Skeletal muscle satellite cell (primary cell): ENCODE measurements around the gene NRF1.

Source experiments
- H3K27me3 ChIP-seq: 2 replicates; pipeline ENCODE4 v1.7.0; 2013; ENCODE audit warnings: low read length; ENCODE audit not compliant: control insufficient read depth, insufficient read depth
- H3K36me3 ChIP-seq: 2 replicates; pipeline ENCODE4 v1.7.0; 2013; ENCODE audit warnings: mild to moderate bottlenecking, control low read depth, low read length; ENCODE audit not compliant: insufficient read depth
- H3K4me1 ChIP-seq: 2 replicates; pipeline ENCODE4 v1.7.0; 2013; ENCODE audit warnings: low read length; ENCODE audit not compliant: control insufficient read depth, insufficient read depth
- H3K4me2 ChIP-seq: 2 replicates; pipeline ENCODE4 v1.7.0; 2013; ENCODE audit warnings: mild to moderate bottlenecking, low read length
- H3K4me3 ChIP-seq: 2 replicates; pipeline ENCODE4 v1.7.0; 2013; ENCODE audit warnings: low read length
- H3K9ac ChIP-seq: 2 replicates; pipeline ENCODE4 v1.7.0; 2013; ENCODE audit warnings: mild to moderate bottlenecking, low read depth, low read length, moderate library complexity
- H3K9me3 ChIP-seq: replicated peaks from 2 replicates; pipeline ENCODE4 v1.7.0; 2013; ENCODE audit warnings: mild to moderate bottlenecking, control low read depth, low read length

Gene NRF1

DNA sequence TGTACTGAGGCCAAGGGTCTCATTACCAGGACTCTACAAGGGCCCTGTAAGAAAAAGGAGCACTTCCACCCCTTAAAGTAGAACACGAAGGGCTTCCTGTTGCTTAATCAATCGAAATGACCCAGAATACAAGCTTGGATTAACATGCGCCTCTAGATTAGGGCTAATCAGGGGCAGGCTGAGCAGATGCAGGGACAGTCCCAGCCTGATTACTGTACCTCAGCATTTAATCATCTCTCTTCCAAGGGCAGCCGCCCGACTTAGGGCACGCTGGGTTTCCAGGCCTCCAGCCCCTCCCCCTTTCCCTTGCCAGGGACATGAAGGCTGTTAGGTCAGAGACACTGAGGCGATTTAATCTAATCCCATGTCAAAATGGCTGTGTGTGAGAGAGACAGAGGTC lies 138.6 kb downstream of the NRF1 start:
- Histone ChIP-seq H3K9ac (no peak overlapping the region), H3K36me3 (peaks cover 7% of the 10 kb centered on the region), H3K27me3 (no peaks in the 10 kb centered on the region), H3K9me3 (no peaks in the 10 kb centered on the region), H3K4me1 (no peaks in the 10 kb centered on the region), H3K4me2 (no peak overlapping the region), H3K4me3 (no peak overlapping the region)

DNA sequence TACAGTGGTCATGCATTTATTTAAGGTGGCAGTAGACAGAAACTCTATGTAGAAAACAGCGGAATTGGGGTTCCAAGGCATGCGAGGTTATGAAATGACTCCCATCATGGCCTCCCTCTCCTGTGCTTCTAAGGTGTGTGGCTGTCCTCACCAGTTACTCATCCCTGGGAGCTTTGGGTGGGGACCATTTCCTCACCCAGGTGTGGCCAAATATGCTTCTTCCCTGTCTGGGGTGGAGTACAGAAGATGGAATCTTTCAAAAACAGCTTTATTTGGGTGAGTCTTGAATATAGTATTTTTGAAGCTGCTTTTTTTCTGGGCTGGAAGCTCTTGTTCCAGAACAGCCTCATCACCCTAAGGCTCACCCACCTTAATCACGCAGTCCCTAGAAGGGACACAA lies 139.0 kb downstream of the NRF1 start:
- Histone ChIP-seq H3K4me1 (no peaks in the 10 kb centered on the region), H3K4me3 (no peak overlapping the region), H3K9me3 (no peaks in the 10 kb centered on the region), H3K27me3 (no peaks in the 10 kb centered on the region), H3K36me3 (peaks cover 8% of the 10 kb centered on the region), H3K9ac (no peak overlapping the region), H3K4me2 (no peak overlapping the region)

DNA sequence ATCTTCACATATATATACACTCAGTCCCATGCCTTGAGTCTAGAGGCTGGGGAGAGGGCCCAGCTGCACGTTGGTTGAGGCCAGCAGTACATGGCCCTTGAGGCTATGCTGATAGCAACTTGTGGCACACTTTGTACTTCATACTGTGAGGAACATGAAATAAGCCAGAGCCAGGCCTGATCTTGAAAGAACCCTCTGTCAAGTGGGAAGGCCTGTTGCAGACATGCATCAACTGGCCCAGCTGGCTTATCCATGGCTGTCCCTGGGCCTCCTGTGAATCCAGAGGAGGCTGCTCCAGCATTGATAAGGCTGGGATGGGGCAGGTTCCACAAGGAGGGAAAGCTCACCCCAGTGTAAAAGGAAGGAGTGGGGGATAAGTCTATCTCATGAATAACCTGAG lies 140.4 kb downstream of the NRF1 start:
- Histone ChIP-seq H3K9me3 (no peaks in the 10 kb centered on the region), H3K27me3 (no peaks in the 10 kb centered on the region), H3K4me1 (no peaks in the 10 kb centered on the region), H3K9ac (no peak overlapping the region), H3K4me3 (no peak overlapping the region), H3K36me3 (peaks cover 18% of the 10 kb centered on the region), H3K4me2 (no peak overlapping the region)

DNA sequence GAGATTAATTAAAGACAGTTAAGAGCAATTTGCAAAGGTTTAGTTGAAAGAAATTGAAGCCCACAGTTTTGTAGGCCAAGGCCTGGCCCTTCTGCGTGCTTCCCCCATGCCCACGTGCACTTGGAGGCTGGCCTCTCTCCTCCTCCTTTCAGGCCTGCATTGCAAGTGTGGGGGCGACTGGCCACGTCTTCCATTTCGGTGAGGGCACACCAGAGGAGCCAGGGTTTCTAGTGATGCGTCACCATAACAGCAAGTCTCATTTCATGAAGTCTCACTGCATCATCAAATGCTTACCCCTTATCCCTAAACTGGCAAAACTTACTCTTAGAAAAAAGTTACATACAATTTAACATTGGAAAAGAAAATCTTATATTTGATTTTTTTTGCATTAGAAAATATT lies 141.2 kb downstream of the NRF1 start:
- H3K36me3 ChIP-seq, result peaks cover 12% of the 10 kb centered on the region

DNA sequence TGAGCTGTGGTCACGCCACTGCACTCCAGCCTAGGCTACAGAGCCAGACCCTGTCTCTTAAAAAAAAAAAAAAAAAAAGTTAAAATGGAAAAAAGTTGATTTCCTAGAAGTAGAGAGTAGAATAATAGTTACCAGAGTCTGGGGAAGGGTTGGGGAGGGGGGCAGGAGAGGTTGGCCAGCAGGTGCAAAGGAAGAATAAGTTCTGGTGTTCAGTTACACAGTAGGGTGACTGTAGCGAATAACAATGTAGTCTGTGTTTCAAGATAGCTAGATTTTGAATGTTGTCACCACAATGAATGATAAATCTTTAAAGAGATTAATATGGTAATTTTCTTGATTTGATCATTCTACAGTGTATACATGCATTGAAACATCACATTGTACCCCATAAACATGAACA lies 142.9 kb downstream of the NRF1 start:
- Histone ChIP-seq H3K4me2 (no peak overlapping the region), H3K4me1 (no peaks in the 10 kb centered on the region), H3K36me3 (peaks cover 12% of the 10 kb centered on the region), H3K9me3 (no peaks in the 10 kb centered on the region), H3K9ac (no peak overlapping the region), H3K27me3 (no peaks in the 10 kb centered on the region), H3K4me3 (no peak overlapping the region)

More for the DNA sequence above, 141.2 kb downstream of the NRF1 start:
- Histone ChIP-seq H3K4me3 (no peak overlapping the region), H3K4me2 (no peak overlapping the region), H3K4me1 (no peaks in the 10 kb centered on the region), H3K27me3 (no peaks in the 10 kb centered on the region), H3K9me3 (no peaks in the 10 kb centered on the region), H3K9ac (no peak overlapping the region)

DNA sequence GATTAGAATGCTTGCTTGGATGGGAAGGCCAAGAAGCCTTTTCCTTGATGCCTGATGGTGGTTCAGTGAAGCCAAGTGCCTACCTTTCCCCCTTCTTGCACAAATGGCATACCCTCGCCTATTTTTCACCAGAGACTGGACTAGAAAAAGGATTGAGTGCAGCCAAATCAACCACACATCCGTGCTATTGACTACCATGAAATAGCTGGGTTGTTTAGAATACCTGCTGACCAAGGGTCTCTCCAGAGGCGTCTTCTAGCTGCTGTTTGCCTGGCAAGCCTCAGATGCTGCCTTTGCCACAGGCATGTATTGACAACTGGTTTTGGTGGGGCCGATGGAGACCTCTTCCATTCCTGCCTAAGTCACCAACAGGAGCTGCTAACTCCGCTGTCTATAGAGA lies 146.5 kb downstream of the NRF1 start:
- H3K9me3 ChIP-seq, result no peaks in the 10 kb centered on the region
- no peaks in the 10 kb centered on the region for H3K4me1 ChIP-seq
- no peak overlapping the region for H3K9ac ChIP-seq
- H3K4me3 ChIP-seq, result no peak overlapping the region
- no peaks in the 10 kb centered on the region for H3K27me3 ChIP-seq
- no peak overlapping the region for H3K4me2 ChIP-seq
- peaks cover 12% of the 10 kb centered on the region for H3K36me3 ChIP-seq

DNA sequence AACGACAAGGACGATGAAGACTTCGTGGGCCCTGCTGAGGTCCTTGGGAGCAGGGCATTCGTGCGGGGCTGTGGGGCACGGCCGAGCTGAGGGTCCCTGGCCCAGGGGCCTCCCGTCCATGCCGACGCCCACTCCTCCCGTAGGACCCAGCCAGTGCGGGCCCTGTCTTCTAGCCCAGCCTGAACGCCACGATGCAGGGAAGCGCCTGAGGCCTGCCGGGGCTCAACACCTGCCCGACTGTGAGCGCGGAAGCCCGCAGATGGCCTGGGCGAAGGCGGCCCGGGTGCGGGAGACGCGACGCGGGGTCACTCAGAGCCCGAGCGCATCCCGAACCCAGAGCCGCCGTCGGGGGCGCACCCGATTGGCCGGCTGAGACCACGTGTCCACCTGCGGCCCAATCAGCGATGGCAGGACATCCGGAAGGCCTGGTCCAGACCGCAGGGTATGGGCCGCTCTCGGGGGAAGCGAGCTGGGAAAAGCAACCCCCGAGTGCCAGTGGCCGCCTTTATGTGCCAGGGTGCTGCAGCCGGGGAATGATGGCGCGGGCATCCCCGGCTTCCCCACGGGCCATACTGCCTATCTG lies 151.0 kb downstream of the NRF1 start:
- H3K36me3 ChIP-seq, result no peaks in the 10 kb centered on the region
- H3K4me1 ChIP-seq, result no peaks in the 10 kb centered on the region
- no peaks in the 10 kb centered on the region for H3K9me3 ChIP-seq
- peaks cover 3% of the 10 kb centered on the region for H3K27me3 ChIP-seq
- H3K4me3 ChIP-seq, result no peak overlapping the region
- H3K4me2 ChIP-seq, result no peak overlapping the region
- H3K9ac ChIP-seq, result no peak overlapping the region

DNA sequence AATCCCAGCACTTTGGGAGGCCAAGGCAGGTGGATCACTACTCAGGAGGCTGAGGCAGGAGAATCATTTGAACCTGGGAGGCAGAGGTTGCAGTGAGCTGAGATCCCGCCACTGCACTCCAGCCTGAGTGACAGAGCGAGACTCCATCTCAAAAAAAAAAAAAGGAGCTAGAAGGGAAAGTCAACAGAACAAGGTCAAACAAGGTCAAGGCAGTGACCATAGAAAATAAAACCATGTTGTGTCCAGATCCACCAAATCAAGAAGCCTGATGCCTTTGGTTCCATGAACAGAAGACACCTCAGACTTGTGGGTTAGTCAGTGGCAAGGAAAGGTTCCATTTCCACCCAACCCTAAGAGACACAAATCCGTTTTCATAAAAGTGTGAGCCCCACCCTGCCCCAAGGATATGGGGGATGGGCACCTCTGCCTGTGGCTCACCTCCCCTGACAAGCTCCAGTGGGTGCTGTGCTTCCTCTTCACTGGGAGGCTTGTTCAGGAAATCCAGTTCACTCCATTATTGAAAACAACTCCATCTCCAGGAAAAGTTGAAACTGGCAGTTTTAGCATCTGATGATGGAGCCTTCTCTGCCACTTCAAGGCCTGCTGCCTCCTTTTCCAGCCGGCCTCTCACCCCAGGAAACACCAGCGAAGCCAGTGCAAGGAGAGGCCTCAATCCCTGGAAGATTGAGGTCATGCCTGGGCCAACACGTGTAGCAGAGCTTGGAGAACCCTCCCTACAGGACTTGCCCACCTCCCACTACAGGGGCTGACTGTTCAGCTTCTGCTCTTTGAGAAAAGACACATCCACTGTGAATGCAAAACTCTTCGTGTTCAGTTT lies 152.9 kb downstream of the NRF1 start:
- no peak overlapping the region for H3K4me2 ChIP-seq
- peaks cover 3% of the 10 kb centered on the region for H3K27me3 ChIP-seq
- H3K9ac ChIP-seq, result no peak overlapping the region
- H3K4me3 ChIP-seq, result no peak overlapping the region
- no peaks in the 10 kb centered on the region for H3K9me3 ChIP-seq
- no peaks in the 10 kb centered on the region for H3K4me1 ChIP-seq
- H3K36me3 ChIP-seq, result no peaks in the 10 kb centered on the region

DNA sequence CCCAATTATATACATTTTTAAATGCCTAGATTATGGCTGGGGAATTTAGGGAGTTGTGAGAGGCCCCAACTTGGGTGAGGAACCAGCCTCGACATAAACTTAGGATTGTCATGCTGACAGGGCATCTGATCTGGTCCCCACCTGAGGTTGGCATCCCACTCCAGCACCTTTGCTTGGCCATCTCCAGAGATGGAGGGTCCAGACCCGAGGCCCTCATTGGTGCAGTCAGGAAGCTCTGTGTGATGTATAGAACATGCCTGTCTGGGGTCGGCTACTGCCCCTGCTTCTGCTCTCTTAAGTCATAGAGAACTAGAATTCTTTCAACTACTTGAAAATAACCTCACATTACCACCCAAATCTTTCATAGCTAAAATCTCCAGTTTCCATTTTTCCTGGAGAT lies 153.8 kb downstream of the NRF1 start:
- Histone ChIP-seq H3K36me3 (no peaks in the 10 kb centered on the region), H3K4me1 (no peaks in the 10 kb centered on the region), H3K4me2 (no peak overlapping the region), H3K9ac (no peak overlapping the region), H3K9me3 (no peaks in the 10 kb centered on the region), H3K27me3 (peaks cover 10% of the 10 kb centered on the region), H3K4me3 (no peak overlapping the region)

DNA sequence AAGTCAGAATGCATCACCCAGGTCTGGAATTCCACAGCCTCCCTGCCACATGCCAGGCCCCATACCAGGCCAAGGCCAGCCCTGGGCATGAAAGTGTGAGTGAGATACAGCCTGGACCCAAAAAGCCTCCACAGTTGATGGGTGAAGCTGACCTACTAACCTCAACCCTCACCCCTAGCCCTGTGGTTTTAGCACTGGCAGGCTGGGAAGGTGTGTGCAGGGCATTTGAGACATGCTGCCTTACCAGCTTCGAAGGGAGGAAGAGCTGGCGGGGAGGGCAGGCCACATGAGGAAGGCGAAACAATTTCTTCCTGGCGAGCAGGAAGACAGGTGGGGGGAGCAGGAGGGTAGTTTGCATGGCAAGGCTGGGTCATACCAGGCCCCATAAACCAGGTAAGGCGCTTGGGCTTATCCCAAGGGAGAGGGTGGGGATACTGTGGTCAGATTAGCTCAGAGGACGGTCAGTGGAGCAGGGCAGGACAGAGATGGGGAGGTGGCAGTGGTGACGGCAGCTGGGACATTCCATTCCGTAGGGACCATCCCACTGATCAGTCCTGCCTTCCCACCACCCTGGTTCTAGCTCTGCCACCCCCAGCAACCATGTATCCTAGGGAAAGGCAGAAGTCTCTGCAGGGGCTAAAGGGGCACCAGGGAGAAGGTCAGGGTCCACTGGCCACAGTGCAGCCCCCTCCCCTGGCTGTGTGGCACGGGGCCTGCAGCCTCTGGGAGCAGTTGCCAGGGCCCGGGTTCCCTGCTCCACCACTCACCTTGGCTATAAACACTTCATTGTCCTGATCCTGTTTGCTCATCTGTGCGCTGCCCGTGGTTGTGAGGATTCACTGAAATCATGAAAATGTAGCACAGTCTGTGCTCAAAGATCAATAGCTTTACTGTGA lies 155.8 kb downstream of the NRF1 start:
- Histone ChIP-seq H3K27me3 (peaks cover 19% of the 10 kb centered on the region), H3K4me3 (no peak overlapping the region), H3K4me2 (no peak overlapping the region), H3K36me3 (no peaks in the 10 kb centered on the region), H3K9me3 (no peaks in the 10 kb centered on the region), H3K9ac (no peak overlapping the region), H3K4me1 (no peaks in the 10 kb centered on the region)

DNA sequence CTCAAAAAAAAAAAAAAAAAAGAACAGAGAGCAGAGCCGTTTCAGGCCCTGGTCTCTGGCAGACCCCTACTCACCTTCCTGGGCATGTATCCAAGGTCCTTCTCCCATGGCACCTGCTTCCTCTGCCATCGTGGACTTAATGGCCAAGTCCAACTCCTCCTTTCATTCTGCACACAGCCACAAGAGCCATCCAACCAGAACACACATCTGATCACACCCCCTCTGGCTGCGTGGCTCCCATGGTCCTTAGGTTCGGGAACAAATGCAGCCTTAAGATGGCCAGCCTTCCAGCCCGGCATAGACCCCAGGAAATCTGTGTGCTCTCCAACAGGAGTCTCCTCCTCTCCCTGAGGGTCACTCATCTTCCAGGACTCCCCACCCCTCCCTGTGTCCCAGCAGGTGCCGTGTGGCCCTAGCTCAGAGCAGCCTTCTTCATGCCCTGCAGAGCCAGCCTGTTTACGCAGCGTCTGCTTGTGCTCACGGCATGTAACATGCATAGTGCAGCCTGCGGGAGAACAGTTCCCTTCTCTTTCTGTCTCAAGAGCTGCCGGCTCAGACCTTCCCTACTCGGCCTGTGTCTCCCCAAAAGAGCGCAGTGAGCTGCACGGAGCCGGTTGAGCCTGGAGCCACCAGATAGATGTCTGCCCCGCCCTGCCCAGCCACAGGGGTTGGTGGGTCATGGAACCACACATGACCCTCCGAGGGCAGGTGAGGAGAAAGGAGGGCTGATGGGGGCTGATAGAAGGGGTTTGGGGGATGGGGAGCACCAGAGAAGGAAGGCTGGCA lies 157.3 kb downstream of the NRF1 start:
- Histone ChIP-seq H3K9me3 (no peaks in the 10 kb centered on the region), H3K27me3 (peaks cover 16% of the 10 kb centered on the region), H3K4me3 (no peak overlapping the region), H3K36me3 (no peaks in the 10 kb centered on the region), H3K9ac (no peak overlapping the region), H3K4me1 (no peaks in the 10 kb centered on the region), H3K4me2 (no peak overlapping the region)
